HG03439 (cell line): ENCODE data around the gene MAP4.
"Not testable (repeated sequence)": the region's sequence is repeated elsewhere in the genome, so short reads cannot be mapped to it uniquely, and the experiment has no call there.

ENCODE experiments used
- ATAC-seq: cut with Tn5 transposase; IDR thresholded peaks from one replicate; pipeline ENCODE4 v1.9.1; 2021; ENCODE audit warnings: mild to moderate bottlenecking, moderate library complexity; ENCODE audit not compliant: unreplicated experiment

The MAP4 gene

DNA sequence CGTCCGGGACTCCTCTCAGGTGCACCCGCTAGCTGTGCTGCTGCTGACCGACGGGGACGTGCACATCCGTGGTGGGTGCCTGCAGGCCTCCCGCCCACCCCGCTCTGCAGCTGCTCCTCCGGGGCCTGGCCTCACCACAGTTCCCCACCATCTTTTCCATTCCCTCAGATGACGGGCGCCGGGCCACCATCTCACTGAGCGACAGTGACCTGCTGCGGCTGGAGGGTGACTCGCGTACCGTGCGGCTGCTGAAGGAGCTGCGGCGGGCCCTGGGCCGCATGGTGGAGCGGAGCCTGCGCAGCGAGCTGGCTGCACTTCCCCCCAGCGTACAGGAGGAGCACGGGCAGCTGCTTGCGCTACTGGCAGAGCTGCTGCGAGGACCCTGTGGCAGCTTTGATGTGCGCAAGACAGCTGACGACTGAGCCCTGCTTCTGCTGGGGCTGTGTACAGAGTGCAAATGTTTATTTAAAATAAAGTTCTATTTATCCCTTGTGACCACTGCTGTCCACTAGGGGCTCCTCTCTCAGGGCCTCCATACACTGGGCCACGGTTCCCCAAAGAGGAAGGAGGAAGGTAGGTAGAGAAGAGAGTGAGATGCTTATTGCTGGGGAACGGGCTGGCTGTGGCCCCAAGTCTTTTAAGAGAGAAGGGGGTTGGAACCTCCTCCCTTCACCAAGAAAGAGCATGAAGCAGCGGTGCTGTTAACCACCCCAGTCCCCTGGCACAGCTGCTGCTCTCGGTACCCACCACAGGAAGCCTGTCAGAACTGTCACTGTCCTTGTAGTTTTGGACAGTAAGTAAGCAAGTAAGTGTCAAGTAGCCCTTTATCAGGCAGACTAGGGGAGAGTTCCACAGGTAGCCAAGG lies 166.3 kb downstream of the MAP4 start:
- ATAC-seq: no peak

DNA sequence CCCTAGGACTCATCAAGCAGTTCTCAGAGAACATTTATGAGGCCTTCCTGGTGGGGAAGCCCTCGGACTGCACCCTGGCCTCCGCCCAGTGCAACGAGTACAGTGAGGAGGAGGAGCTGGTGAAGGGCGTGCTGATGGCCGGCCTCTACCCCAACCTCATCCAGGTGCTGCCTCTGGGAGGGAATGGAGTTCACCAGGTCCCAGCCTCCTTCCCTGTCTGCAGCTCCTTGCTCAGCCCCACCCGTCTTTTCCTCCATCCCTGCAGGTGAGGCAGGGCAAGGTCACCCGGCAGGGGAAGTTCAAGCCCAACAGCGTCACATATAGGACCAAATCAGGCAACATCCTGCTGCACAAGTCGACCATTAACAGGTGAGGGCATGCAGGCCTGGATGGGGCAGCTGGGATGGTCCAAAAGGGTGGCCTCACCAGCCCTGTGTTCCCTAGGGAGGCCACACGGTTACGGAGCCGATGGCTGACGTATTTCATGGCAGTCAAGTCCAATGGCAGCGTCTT lies 167.0 kb downstream of the MAP4 start:
- no peak for ATAC-seq

DNA sequence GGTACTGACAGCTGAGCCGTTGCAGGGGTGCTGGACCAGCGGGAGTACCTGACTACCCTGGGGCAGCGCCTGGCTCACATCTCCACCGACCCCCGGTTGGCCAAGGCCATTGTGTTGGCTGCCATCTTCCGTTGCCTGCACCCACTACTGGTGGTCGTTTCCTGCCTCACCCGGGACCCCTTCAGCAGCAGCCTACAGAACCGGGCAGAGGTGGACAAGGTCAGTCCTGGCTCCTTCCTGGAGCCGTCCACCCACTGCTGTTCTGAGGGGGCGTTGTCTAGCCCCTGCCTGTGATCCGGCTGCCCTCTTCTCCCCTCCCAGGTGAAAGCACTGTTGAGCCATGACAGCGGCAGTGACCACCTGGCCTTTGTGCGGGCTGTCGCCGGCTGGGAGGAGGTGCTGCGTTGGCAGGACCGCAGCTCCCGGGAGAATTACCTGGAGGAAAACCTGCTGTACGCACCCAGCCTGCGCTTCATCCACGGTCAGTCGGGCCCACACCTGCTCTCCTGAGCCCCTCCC lies 167.6 kb downstream of the MAP4 start:
- ATAC-seq: no peak

DNA sequence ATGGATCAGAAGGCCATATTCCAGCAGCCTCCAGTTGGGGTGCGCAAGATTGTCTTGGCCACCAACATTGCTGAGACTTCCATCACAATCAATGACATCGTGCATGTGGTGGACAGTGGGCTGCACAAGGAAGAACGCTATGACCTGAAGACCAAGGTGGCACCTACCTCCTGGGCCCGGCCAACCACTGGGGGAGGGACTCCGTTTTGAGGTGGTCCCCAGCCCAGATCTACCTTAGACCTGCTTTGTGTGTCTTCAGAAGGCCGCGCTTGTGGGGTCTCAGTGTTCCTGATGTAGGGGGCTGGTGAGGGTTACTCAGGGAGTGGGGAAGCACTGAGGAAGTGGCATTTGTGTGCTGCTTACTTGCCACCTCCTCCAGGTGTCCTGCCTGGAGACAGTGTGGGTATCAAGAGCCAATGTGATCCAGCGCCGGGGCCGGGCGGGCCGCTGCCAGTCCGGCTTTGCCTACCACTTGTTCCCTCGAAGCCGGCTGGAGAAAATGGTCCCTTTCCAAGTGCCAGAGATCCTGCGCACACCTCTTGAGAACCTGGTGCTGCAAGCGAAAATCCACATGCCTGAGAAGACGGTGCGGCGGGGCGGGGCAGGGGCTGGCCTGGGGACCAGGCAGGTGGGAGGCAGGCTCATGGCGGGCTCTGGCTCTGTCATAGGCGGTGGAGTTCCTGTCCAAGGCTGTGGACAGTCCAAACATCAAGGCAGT lies 168.3 kb downstream of the MAP4 start:
- ATAC-seq: no peak

DNA sequence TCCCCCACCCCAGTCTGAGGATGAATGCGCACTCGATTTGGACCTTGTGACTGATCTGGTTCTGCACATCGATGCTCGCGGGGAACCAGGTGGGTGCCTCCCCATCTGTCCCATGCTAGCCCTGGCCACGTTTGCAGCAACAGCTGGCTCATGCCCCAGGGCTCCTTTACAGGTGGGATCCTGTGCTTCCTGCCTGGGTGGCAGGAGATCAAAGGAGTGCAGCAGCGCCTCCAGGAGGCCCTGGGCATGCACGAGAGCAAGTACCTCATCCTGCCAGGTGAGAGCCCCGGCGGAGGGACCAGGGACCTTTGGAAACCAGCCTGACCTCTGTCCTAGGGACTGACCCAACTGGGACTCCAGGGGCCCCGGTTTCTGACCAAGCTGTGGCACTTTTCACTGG lies 169.0 kb downstream of the MAP4 start:
- ATAC-seq: no peak

DNA sequence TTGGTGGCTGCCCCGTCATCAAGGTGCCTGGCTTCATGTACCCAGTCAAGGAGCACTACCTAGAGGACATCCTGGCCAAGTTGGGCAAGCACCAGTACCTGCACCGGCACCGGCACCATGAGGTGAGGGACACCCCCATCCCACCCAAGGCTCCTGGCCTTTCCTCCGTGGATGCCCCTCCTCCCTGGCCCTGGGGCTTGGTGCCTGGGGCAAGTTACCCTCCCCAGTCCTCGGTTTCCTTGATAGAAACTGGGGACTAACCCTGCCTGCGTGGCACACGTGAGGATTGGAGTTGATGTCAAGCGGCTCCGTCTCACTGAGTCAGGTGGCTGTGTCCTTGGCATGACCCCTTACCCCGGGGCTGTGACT lies 169.4 kb downstream of the MAP4 start:
- no peak for ATAC-seq

DNA sequence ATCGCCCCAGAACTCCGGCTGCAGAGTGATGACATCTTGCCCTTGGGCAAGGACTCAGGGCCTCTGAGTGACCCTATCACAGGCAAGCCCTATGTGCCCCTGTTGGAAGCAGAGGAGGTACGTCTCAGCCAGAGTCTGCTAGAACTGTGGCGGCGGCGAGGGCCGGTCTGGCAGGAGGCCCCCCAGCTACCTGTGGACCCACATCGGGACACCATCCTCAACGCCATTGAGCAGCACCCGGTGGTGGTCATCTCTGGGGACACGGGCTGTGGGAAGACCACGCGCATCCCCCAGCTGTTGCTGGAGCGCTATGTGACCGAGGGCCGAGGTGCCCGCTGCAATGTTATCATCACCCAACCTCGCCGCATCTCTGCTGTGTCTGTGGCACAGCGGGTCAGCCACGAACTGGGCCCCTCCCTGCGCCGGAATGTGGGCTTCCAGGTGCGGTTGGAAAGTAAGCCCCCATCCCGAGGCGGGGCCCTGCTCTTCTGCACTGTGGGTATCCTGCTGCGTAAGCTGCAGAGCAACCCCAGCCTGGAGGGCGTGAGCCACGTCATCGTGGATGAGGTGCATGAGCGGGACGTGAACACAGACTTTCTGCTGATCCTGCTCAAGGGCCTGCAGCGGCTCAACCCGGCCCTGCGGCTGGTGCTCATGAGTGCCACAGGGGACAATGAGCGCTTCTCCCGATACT lies 169.9 kb downstream of the MAP4 start:
- ATAC-seq: no peak

DNA sequence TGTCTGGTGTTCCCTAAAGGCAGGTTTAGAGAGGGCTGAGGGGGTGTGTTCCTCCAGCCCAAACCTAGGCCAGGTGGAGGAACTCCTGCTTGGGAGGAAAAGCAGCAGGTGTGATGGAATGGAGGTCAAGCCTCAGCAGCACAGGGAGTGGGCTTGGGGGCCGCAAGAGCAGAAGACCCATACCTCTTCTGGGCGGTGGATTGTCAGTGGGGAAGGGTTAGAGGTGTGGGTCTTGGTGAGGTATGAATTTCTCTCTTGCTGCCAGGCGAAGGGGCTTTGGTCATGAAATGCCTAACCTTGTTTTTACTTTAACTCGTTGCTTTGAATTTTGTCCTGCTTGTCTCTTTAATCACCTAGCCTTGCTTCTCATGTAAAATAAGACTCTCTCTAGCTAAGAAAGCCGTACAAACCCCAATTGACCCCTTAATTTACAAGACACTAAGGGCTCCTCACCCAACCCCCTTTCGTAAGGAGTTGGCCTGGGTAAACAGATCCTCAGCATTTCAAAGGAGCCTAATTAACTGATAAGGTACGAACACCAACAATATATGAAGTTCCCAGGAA lies 174.3 kb downstream of the MAP4 start:
- no peak for ATAC-seq

DNA sequence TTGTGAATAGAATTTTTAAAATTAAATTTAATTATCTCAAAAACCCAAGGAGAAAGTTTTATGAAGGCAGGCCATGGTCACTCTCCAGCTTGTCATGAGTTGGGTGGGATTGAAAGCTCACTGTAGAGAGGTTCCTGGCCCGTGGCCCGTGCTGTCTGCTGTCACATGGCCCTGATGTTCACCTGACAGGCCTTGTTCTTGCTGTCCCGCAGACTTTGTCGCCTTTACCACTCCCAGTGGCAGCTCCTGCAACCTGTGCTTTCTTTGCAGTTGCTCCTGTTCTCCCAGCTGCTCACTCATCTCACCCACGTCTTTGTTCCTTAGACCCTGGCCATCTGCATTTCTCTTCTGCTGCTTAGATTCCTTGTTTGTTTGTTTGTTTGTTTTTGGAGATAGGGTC lies 177.7 kb downstream of the MAP4 start:
- ATAC-seq: no peak

DNA sequence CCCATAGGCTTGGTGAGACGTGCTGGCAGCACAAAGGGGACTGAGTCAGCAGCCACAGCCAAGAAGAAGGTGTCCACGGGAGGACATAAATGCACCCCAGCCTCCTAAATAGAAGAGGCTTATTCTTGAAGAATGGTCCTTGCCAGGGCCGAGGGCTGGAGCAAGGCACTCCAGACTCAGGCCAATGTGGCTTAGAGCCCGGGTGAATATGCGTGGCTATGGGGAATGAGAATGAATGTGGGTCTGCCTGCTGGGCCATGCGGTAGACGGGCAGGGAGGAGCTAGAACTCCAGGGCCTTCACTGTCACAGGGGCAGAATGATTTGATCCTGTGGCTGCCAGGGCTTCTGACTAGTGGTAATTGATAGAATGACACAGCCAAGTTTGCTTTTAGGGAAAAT lies 179.2 kb downstream of the MAP4 start:
- no peak for ATAC-seq

DNA sequence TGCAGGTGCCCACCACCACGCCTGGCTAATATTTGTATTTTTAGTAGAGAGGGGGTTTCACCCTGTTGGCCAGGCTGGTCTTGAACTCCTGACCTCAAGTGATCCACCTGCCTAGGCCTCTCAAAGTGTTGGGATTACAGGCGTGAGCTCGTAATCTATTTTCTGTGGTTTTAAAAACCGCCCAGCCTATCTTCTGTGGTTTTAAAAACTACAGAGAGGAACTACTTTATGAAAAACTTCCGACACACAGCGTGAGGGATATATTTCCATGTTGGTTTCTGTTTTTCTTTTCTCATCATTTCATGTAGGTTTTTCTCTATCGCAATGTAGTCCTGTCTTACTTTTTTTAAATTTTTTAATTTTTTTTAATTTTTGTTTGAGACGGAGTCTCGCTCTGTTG lies 186.7 kb downstream of the MAP4 start:
- ATAC-seq: not testable (repeated sequence)

DNA sequence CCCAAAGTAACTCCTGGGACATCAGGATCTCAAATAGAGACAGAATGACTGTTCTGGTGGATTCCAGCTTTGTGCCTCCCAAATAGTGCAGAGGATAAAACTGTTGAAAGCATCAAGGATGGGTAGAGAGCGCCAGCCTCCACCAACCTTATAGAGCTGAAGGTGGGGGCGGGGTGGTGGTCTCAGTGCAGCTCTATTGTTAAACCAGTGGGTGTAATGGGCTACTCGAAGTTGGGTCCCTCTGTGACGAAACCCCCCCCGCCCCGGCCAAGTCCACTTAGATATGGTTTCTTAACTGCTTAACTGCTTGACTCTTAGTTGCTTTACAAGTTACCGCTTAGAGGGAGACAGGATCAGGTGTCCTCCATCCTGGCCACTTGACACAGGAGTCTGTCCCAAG lies 190.6 kb downstream of the MAP4 start:
- no peak for ATAC-seq

DNA sequence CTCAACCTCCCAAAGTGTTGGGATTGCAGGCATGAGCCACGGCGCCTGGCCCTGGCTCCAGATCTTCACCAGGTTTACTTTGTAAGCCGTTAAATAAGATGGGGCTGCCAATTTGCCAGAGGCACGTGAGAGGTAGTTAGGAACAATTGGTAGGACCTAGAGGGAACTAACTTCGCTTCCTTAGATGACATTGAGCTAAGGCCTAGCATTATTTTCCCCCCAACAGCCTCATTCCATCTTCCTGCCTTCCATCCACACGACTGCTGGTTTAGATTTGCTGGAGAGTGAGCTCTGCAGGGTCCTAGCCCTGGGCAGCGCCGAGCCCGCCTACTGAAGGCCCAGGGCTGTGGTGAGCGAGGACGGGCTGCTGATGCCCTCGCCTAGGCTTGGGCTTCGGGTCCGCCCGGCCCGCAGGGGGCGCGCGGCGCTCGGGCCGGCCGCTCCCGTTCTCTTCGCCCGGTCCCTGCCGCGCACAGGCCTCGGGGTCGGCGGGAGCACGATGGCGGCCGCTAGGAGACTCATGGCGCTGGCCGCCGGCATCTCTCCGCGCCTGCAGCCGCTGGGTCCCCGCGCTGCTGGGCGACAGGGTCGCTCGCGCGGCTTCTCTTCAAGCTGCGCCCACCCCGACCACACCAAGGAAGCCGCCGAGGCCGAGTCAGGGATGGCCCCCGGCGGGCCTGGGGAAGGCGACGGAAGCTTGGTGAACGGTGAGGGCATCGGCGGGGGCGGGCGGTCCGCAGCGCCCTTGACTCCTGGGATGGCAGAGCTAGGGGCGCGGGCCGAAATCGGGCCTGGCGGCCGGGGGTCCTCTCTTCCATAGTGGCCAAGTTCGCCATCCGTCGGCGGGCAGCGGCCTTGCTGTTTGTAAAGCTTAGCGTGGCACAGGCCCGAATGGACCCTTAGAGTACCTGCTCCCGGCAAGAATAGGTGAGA lies 191.4 kb downstream of the MAP4 start:
- ATAC-seq: peak; percentile 94

DNA sequence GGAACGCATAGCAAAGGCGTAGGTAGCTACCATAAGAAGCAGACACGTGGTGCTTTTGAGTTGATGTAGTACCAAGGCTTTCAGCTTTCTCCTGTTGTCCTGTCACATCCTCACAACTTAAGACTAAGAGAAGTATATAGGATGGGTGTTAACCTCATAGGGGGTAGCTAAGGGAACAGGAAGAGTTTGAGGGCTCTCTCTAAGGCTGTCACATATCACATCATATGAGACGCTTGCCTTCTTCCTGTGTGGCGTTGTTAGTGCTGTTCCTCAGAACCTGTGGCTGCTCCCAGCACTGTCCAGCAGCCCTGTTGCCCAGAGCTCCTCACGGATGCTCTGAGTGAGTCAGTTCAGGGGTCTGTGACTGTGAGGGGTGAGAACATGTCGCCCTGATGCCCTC lies 198.6 kb downstream of the MAP4 start:
- ATAC-seq: no peak

DNA sequence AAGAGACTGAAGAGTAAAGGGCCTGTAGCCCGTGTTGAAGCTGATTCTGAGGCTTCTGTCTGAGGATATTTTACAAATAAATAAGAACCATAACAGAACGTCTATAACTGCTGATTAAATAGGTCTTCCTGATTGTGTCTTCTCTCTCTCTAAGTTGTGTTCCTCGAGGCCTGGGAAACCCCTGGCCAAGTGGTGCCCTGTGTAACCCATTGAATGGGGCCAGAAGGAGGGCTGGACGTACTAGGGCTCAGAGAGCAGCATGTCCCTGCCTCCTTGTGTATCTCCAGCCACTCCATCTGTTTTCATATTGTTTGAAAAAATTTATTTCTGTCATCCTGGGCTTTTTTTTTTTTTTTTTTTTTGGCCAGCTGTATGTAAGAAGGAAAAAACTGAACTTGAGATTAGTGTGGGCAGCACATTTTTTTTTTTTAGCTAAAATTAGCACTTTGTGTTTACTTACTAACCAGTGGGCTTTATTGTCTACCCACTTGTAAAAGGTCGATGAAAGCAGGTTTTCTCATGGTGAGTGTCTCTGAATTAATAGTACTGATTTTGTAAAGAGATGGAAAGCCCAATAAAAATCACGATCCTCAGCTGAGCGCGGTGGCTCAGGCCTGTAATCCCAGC lies 202.6 kb downstream of the MAP4 start:
- ATAC-seq: no peak

DNA sequence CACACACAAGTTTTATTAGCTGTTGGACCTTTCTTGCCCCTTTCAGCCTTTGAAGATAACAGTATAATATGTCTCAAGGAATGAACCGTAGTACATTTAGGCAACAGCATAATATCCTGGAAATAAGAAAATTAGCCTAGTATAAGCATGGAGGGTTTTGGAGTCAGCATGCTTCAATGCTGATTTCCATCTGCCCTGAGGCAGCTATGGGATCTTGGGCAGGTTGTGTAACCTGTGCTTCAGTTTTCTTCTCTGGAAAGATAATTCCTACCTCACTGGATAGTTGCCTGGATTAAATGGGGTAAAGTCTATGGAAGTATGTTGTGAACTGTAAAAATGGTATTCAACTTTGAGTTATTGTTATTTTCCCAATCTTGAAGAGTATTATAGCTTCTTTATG lies 211.6 kb downstream of the MAP4 start:
- ATAC-seq: no peak

DNA sequence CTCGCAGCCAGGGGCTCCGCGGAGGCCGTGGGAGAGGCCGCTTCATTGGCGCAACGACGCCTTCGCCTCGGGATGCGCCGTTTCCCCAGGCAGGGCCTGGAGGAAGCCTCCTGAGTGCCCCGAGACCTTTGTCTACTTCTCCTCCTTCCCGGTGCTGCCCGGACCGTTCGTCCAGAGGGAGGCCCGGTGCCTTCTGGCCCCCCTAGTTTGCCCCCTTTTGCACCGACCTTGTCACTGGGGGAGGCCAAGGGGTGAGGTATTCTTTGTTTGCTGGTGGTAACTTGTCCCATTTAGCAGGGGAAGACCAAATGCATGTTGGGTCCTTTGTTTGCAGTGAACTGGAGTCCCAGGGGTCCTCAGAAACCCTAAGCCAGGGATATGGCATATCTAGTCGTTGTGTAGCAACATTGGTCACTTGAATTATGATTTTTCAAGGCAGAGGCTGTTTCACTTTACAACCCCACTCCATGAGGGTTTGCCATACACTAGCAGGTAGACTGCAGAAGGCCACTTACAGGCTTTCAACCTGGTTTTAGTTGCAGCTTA lies 212.7 kb downstream of the MAP4 start:
- no peak for ATAC-seq

DNA sequence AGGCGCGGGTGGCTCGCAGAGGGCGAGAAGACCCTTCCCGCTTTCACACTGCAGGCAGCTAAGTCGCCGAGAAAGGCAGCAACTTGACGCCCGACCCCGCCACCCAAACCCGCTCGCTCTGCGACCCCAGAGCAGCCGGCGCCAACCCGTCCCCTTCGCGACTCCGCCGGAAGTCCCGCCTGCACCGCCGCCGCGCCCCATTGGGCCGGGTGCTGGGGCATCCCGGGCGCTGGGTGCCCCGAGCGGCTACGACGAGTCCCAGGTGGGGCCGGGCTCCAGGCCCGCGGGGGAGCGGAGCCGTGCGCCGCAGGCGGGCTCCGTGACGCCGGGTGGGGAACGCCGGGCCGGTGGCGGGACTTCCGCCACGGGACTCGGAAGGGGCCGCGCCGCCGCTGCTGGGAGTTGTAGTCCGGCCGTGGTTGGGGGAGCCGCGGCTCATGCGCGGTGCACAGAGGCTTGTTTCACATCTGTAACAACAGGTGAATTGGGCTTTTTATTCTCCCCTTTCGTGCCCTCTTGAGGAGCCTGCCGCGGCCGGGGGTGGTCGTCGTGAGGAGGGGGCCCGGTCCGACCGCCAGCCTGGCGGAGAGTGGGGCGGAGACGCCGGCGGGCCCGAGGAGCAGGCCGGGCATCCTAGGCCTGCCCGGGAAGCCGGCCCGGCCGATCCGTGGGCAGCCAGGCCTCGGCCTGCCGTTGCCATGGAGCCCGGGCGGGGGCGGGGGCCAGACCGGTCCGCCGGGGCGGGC lies 213.3 kb downstream of the MAP4 start, which contains the start of gene DHX30:
Gene DHX30 (plus strand): TSS at position 405 of the 746 bp plus-strand sequence. CDS start 7,546 bp downstream, outside the sequence.
- ATAC-seq: peak; percentile 85
